HepG2 (cell line): ENCODE data around the gene TMEFF2.

Source experiments
- EZH2 ChIP-seq: conservative IDR thresholded peaks from 2 replicates; pipeline ENCODE4 v1.6.1; 2012; ENCODE audit warnings: mild to moderate bottlenecking, low read depth, low read length, moderate library complexity
- HNF4A ChIP-seq: sonication (generic); formaldehyde crosslinking; IDR thresholded peaks from 2 replicates; pipeline ENCODE4 v1.4.0; 2020; ENCODE audit warnings: missing genetic modification reagents
- KLF6 ChIP-seq: IDR thresholded peaks from 2 replicates; pipeline ENCODE4 v1.8.0; 2016; ENCODE audit warnings: missing biosample characterization, missing genetic modification reagents
- NFKBIZ ChIP-seq: IDR thresholded peaks from 2 replicates; pipeline ENCODE4 v1.6.1; 2018; ENCODE audit warnings: missing genetic modification reagents, missing compliant biosample characterization
- NR2C2 ChIP-seq: sonication (generic); formaldehyde crosslinking; IDR thresholded peaks from 2 replicates; pipeline ENCODE4 v1.4.0; 2020; ENCODE audit warnings: missing genetic modification reagents, mild to moderate bottlenecking, moderate library complexity, borderline replicate concordance
- TBP ChIP-seq: sonication (generic); formaldehyde crosslinking; IDR thresholded peaks from 2 replicates; pipeline ENCODE4 v1.5.0; 2020; ENCODE audit warnings: missing genetic modification reagents
- ZNF350 ChIP-seq: sonication (generic); formaldehyde crosslinking; IDR thresholded peaks from 2 replicates; pipeline ENCODE4 v1.4.0; 2020; ENCODE audit warnings: mild to moderate bottlenecking, low read depth, missing genetic modification reagents, borderline replicate concordance
- TF ChIP-seq, protein P1 (sequence below): sonication (generic); formaldehyde crosslinking; IDR thresholded peaks from 2 replicates; pipeline ENCODE4 v1.5.0; 2020; ENCODE audit warnings: mild to moderate bottlenecking, missing genetic modification reagents, moderate library complexity

DNA sequence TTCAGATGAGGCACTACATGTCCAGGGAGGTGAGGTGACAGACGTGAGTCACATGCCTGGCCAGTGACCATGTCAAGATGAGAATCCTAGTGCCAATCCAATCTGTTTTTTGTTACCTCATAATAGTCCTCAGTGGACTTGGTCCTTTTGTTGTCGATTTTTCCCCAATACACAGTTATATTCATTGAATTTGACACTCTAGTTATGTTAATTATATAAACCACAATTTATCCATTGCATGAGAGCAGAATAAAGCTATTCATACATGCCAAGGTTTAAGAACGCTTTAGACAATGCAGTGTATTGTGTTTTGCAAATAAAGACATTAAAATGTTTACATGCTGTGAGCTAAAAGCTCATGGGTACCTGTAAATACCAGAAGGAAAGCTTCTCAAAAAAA lies 21.6 kb upstream of the TMEFF2 start:
- TF ChIP-seq, protein P1, sequence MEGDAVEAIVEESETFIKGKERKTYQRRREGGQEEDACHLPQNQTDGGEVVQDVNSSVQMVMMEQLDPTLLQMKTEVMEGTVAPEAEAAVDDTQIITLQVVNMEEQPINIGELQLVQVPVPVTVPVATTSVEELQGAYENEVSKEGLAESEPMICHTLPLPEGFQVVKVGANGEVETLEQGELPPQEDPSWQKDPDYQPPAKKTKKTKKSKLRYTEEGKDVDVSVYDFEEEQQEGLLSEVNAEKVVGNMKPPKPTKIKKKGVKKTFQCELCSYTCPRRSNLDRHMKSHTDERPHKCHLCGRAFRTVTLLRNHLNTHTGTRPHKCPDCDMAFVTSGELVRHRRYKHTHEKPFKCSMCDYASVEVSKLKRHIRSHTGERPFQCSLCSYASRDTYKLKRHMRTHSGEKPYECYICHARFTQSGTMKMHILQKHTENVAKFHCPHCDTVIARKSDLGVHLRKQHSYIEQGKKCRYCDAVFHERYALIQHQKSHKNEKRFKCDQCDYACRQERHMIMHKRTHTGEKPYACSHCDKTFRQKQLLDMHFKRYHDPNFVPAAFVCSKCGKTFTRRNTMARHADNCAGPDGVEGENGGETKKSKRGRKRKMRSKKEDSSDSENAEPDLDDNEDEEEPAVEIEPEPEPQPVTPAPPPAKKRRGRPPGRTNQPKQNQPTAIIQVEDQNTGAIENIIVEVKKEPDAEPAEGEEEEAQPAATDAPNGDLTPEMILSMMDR: no peak
- TF ChIP-seq TBP (CRISPR knock-in tag) (no peak), KLF6 (CRISPR knock-in tag) (no peak), EZH2 (no peak), NR2C2 (CRISPR knock-in tag) (no peak), HNF4A (CRISPR knock-in tag) (no peak), ZNF350 (CRISPR knock-in tag) (no peak), NFKBIZ (no peak)
